Fibroblast of lung (primary cell): Measurements from ENCODE around the gene C18orf63. TPM values are rescaled to one million over a fixed set of nuclear protein-coding genes. Genes with fewer than 3 reads are reported as not detected.

Experiments used
- DNase-seq, 2 donors: peaks; one replicate each; pipeline versions ENCODE4 v3.0.0 to v3.0.0-alpha.2; 2010; ENCODE audit warnings: low read depth in 2 of 2
- H2AFZ ChIP-seq: 2 replicates; pipeline ENCODE4 v1.5.1; 2012; ENCODE audit warnings: low read length, control low read depth, inconsistent platforms
- H3K27ac ChIP-seq: 2 replicates; pipeline ENCODE4 v1.5.1; 2011; ENCODE audit warnings: low read length, control low read depth; ENCODE audit not compliant: insufficient read depth
- H3K27me3 ChIP-seq: 2 replicates; pipeline ENCODE4 v1.5.1; 2011; ENCODE audit warnings: mild to moderate bottlenecking, low read length; ENCODE audit not compliant: control insufficient read depth, insufficient read depth
- H3K36me3 ChIP-seq: 2 replicates; pipeline ENCODE4 v1.5.1; 2011; ENCODE audit warnings: low read length; ENCODE audit not compliant: control insufficient read depth, insufficient read depth
- H3K4me1 ChIP-seq: 2 replicates; pipeline ENCODE4 v1.5.1; 2011; ENCODE audit warnings: low read length; ENCODE audit not compliant: control insufficient read depth, insufficient read depth; ENCODE audit errors: extremely low read depth
- H3K4me2 ChIP-seq: 2 replicates; pipeline ENCODE4 v1.5.1; 2011; ENCODE audit warnings: low read length, control low read depth; ENCODE audit not compliant: insufficient read depth; ENCODE audit errors: extremely low read depth
- H3K4me3 ChIP-seq, 4 experiments: fragments of 200-600 bp in 1 of 4; sonication (generic) in 1 of 4; replicated peaks in 1 of 4; 2 replicates each; pipeline ENCODE4 v1.5.1; 2011 to 2016; ENCODE audit warnings: low read length in 4 of 4, low read depth in 3 of 4, mild to moderate bottlenecking in 3 of 4, control low read depth in 2 of 4, inconsistent platforms in 1 of 4, mixed read lengths in 1 of 4; ENCODE audit not compliant: insufficient read depth in 1 of 4; ENCODE audit errors: control extremely low read depth in 1 of 4
- H3K79me2 ChIP-seq: 2 replicates; pipeline ENCODE4 v1.5.1; 2012; ENCODE audit warnings: mild to moderate bottlenecking, low read length, inconsistent platforms; ENCODE audit not compliant: control insufficient read depth, insufficient read depth
- H3K9ac ChIP-seq: 2 replicates; pipeline ENCODE4 v1.5.1; 2011; ENCODE audit warnings: mild to moderate bottlenecking, low read length, control low read depth; ENCODE audit not compliant: insufficient read depth
- H3K9me3 ChIP-seq: 2 replicates; pipeline ENCODE4 v1.5.1; 2012; ENCODE audit warnings: low read depth, low read length; ENCODE audit not compliant: control insufficient read depth, insufficient read depth
- H4K20me1 ChIP-seq: 2 replicates; pipeline ENCODE4 v1.5.1; 2011; ENCODE audit warnings: low read length; ENCODE audit not compliant: control insufficient read depth, insufficient read depth; ENCODE audit errors: extremely low read depth
- CTCF ChIP-seq, 2 donors: IDR thresholded peaks in 1 of 2; conservative IDR thresholded peaks in 1 of 2; 1 replicate in 1 of 2; 2 replicates in 1 of 2; pipeline ENCODE4 v1.5.1; 2011 to 2012; ENCODE audit warnings: low read length in 2 of 2, control low read depth in 1 of 2, inconsistent platforms in 1 of 2, low read depth in 1 of 2, mild to moderate bottlenecking in 1 of 2
- EZH2 ChIP-seq: IDR thresholded peaks from 2 replicates; pipeline ENCODE4 v1.5.1; 2012; ENCODE audit warnings: low read length, control low read depth, mild to moderate bottlenecking; ENCODE audit errors: missing control alignments
- polyA plus RNA-seq, 2 donors: library from polyadenylated mRNA; depleted of rRNA in 1 of 2; stranded (reverse) in 1 of 2; unstranded in 1 of 2; fragments of >200 nt; gene quantifications; 2 replicates each; pipeline ENCODE4 v1.2.1, GENCODE V29; 2011 to 2012; ENCODE audit warnings: missing spikeins in 1 of 2
- total RNA-seq: library from RNA; depleted of rRNA; stranded (reverse); fragments of >200 nt; gene quantifications from 2 replicates; pipeline ENCODE4 v1.2.1, GENCODE V29; 2014

C18orf63 gene
- total and polyA plus RNA-seq, 2 donors (not counting 1 experiment from before 2014, with no cell fraction given): not detected

- Histone ChIP-seq H3K9ac (no peak overlapping the region), H3K4me3 (no peak overlapping the region), H3K4me2 (no peak overlapping the region), H3K36me3 (no peaks in the 10 kb centered on the region), H3K27ac (no peak overlapping the region), H3K27me3 (no peaks in the 10 kb centered on the region), H3K4me1 (no peaks in the 10 kb centered on the region), H2AFZ (no peak overlapping the region), H3K9me3 (no peaks in the 10 kb centered on the region), H3K79me2 (no peaks in the 10 kb centered on the region), H4K20me1 (no peaks in the 10 kb centered on the region)
- DNase-seq: no peak
- no peak for TF ChIP-seq CTCF (conservative IDR thresholded peaks at IDR 0.05 in 1 of 2, IDR thresholded peaks at IDR 0.05 in 1 of 2; ENCODE audit: low read depth in 1 of 2, low read length in 2 of 2)
- TF ChIP-seq EZH2: no peak
These were observed 46.6 kb upstream of the C18orf63 start for GRCh38 chr18:74268933-74269620.

- H3K27me3 ChIP-seq: no peaks in the 10 kb centered on the region
- DNase-seq: no peak
- no peak overlapping the region for H2AFZ ChIP-seq
These were observed 44.0 kb upstream of the C18orf63 start for GRCh38 chr18:74271635-74272034.

GRCh38 chr18:74273394-74273793, 42.2 kb upstream of the C18orf63 start:
- H3K27me3 ChIP-seq: no peaks in the 10 kb centered on the region
- H3K9ac ChIP-seq: no peak overlapping the region
- H2AFZ ChIP-seq: no peak overlapping the region
- H3K4me3 ChIP-seq: no peak overlapping the region
- TF ChIP-seq CTCF (conservative IDR thresholded peaks at IDR 0.05 in 1 of 2, IDR thresholded peaks at IDR 0.05 in 1 of 2; ENCODE audit: low read depth in 1 of 2, low read length in 2 of 2) (no peak), EZH2 (no peak)
- no peaks in the 10 kb centered on the region for H3K4me1 ChIP-seq
- no peaks in the 10 kb centered on the region for H3K79me2 ChIP-seq
- no peak for DNase-seq
- no peak overlapping the region for H3K4me2 ChIP-seq
- no peaks in the 10 kb centered on the region for H4K20me1 ChIP-seq
- no peak overlapping the region for H3K27ac ChIP-seq
- H3K36me3 ChIP-seq: no peaks in the 10 kb centered on the region
- no peaks in the 10 kb centered on the region for H3K9me3 ChIP-seq

More at GRCh38 chr18:74271635-74272034, 44.0 kb upstream of the C18orf63 start:
- Histone ChIP-seq H3K9ac (no peak overlapping the region), H4K20me1 (no peaks in the 10 kb centered on the region), H3K4me1 (no peaks in the 10 kb centered on the region), H3K4me2 (no peak overlapping the region), H3K36me3 (no peaks in the 10 kb centered on the region), H3K4me3 (no peak overlapping the region), H3K9me3 (no peaks in the 10 kb centered on the region), H3K79me2 (no peaks in the 10 kb centered on the region), H3K27ac (no peak overlapping the region)
- TF ChIP-seq EZH2 (no peak), CTCF (conservative IDR thresholded peaks at IDR 0.05 in 1 of 2, IDR thresholded peaks at IDR 0.05 in 1 of 2; ENCODE audit: low read depth in 1 of 2, low read length in 2 of 2) (no peak)
